Stomach (tissue), 4 donors: ENCODE data around the gene SLC33A1.
"Not testable (repeated sequence)": the region's sequence is repeated elsewhere in the genome, so short reads cannot be mapped to it uniquely, and the experiment has no call there.

Source experiments
- CTCF ChIP-seq, 7 experiments: fragments of 450-650 bp in 4 of 7; fragments of 200-600 bp in 3 of 7; sonication (generic) in 3 of 7; IDR thresholded peaks; one replicate each; pipeline ENCODE4 v1.5.1; 2016 to 2019; ENCODE audit warnings: antibody characterized with exemption in 7 of 7, control low read depth in 2 of 7, mild to moderate bottlenecking in 1 of 7
- POLR2A ChIP-seq, 4 donors: fragments of 450-650 bp; IDR thresholded peaks; one replicate each; pipeline ENCODE4 v1.6.1; 2016; ENCODE audit warnings: antibody characterized with exemption in 4 of 4, control low read depth in 2 of 4, mild to moderate bottlenecking in 1 of 4, moderate library complexity in 1 of 4

- not testable (repeated sequence) for TF ChIP-seq POLR2A, CTCF (IDR thresholded peaks at IDR 0.05)
Observed at GRCh38 chr3:155849404-155849803, 4.8 kb downstream of the SLC33A1 start.
